22Rv1 (cell line): ENCODE data around the gene DAGLA.

Experiments used
- H3K27ac ChIP-seq: fragments of 450-650 bp; 2 replicates; pipeline ENCODE4 v1.5.1; 2017
- ZFX ChIP-seq: fragments of 450-650 bp; IDR thresholded peaks from 2 replicates; pipeline ENCODE4 v1.6.1; 2017; ENCODE audit warnings: antibody characterized with exemption, borderline replicate concordance
- TF ChIP-seq, protein P1 (sequence below): fragments of 450-650 bp; IDR thresholded peaks from 2 replicates; pipeline ENCODE4 v1.5.1; 2017; ENCODE audit warnings: mild to moderate bottlenecking

DAGLA gene

DNA sequence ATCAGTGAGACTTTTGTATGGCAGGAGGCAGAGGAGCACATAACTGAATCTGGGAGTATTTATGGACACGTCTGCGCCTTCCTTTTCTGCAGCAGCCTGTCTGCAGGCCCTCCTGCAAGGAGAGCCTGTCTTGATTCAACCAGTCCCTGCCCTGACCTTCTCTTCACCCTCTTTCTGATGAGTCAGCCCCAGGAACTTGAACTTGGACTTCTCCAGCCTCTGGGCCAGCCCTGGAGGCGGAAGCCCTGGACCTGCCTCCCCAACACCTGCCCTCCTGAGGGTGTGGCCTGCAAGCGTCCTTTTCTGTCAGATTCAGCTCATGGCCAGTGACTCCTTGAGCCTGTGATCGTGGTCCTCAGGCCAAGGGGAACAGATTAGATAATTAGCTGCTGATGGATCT is 20.0 kb downstream of the DAGLA start:
- TF ChIP-seq, protein P1, sequence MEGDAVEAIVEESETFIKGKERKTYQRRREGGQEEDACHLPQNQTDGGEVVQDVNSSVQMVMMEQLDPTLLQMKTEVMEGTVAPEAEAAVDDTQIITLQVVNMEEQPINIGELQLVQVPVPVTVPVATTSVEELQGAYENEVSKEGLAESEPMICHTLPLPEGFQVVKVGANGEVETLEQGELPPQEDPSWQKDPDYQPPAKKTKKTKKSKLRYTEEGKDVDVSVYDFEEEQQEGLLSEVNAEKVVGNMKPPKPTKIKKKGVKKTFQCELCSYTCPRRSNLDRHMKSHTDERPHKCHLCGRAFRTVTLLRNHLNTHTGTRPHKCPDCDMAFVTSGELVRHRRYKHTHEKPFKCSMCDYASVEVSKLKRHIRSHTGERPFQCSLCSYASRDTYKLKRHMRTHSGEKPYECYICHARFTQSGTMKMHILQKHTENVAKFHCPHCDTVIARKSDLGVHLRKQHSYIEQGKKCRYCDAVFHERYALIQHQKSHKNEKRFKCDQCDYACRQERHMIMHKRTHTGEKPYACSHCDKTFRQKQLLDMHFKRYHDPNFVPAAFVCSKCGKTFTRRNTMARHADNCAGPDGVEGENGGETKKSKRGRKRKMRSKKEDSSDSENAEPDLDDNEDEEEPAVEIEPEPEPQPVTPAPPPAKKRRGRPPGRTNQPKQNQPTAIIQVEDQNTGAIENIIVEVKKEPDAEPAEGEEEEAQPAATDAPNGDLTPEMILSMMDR: no peak
- no peak for TF ChIP-seq ZFX
- no peak overlapping the region for H3K27ac ChIP-seq

DNA sequence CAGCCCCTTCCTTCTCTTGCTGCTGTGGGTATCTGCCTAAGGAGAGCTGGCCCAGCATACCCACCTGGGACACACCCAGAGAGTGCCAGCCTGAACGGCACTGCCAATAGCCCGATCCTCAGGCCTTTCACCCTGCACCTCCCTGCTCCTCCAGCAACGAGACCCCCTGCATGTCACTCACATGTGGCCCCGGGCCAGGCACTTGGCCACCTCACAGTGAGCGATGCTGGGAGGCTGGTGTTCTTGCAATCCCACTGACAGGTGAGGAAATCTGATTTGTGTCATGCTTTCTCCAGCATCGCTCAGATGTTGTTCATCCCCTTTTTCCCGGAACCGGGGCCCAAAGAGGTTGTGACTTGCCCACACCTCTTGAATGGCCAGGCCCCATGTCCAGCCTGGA is 20.5 kb downstream of the DAGLA start:
- no peak overlapping the region for H3K27ac ChIP-seq
- TF ChIP-seq, protein P1: no peak
- TF ChIP-seq ZFX: no peak

DNA sequence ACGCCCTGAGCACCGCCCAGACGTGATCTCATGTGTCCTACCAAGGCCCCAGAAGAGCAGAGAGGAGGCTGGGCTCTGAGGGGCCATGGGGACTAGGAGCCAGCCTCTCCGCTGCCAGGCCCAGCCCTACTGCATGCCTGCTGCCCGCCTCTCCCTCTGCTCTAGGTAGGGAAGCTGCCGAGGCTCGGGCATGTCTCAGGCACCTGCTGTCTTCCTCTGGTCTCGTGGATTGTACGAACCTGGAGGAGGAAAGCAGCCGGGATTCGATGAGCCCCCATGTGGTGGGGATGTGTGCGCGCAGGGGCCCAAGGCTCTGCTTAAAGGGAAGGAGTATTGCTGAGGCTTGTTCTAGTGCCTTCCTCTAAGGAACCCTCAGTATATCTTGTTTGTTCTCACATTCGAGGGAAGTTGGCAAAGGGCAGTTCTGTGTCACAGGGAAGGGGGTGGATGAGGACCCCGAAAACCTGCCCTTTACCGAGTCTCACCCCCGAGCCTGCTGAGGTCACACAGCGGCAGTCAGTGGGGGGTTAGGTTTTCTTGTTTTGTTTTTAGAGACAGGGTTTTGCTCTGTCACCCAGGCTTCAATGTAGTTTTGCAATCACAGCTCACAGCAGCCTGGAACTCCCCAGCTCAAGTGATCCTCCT is 21.2 kb downstream of the DAGLA start:
- TF ChIP-seq ZFX: no peak
- TF ChIP-seq, protein P1: peak; percentile 16; the same call in 1 of the 2 replicates
- no peak overlapping the region for H3K27ac ChIP-seq

DNA sequence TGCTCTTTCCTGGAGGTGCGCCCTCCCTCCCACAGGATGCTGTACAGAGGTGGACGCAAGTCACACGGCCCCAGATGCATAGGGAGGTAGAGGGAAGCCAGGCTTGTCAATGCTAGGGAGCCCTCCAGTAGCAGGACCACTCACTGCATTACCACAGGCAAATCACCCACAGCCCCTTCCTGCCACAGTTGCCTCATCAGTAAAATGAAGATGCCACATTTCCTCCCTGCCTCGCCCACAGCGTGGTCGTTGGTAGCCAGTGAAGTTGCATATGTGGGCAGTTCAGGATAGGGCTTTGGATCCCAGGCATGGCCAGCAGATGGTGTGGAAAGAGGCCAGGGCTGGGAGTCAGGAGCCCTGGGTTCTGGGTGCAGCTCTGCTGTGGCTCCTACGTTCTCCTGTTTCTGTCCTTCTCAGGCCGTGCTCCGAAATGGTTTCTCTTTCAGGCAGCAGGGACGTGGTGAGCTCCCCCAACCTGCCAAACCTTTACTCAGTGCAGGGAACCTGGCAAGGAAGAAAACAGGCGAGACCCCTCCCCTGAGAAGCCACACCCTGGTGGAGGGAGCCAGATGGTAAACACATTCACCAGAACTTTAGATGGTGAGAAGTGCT is 22.6 kb downstream of the DAGLA start:
- H3K27ac ChIP-seq: no peak overlapping the region

DNA sequence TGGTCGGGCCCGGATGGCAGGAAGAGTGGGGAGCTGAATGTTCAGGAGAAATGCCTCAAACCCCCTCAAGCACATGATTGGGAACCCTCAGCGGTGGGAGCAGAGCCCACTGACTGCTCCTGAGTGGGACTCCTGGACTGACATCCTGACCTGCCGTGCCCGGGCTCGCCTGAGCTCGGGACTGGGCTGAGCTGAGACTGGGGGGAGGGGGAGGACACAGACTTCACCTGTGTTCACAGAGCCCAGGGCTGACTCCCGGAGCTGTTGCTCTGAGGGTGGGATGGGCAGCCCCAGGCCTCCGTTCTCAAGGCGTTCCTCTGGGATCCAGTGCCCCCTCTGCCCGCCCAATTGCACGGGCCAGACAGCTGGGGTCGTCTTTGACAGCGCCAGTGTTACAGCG is 24.6 kb downstream of the DAGLA start:
- TF ChIP-seq ZFX: no peak
- TF ChIP-seq, protein P1: no peak
- H3K27ac ChIP-seq: no peak overlapping the region

More for the DNA sequence above, 22.6 kb downstream of the DAGLA start:
- TF ChIP-seq ZFX: no peak
- TF ChIP-seq, protein P1: no peak

DNA sequence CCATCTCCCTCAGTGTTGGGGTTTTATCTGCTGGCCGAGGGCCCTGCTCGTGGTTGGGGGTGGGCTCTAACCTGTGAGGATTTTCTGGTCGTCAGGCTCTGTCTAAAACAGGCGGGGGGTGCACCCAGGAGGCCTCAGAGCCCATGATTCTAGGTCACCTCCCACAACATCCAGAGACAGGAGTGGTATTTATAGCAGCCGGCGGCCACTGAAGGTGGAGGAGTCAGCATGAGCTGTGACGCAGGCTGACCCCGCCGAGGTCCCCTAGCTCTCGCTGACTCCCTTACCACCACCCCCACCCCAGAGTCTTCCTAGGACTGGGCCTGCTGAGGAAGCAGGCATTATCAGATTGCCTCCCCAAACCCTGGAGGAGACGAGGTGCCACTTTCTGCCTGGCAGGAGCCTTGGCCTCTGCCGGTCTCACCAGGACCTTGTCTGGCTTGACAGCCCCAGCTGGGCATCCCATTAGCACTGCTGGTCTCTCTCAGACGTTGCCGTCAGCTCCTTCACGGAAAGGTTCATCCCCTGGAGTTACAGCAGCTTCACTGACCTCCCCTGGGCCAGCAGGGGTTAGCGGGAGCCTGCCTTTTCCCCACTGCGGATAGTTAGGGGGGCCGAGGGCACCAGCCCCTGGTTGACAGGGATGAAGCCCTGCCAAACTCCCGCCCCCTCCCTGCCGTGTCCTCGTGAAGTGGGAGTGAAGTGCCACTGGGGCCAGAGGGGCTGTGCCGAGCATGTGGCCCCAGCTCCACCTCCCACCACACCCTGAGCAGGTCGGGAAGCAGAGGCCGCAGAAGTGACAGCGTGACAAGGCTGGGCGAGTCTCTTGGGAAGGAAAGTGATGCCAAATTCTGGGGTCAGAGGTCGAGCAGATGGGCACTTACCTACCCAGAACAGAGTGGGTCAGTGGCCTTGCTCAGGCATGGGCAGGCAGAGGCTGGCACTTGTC is 26.5 kb downstream of the DAGLA start:
- no peak overlapping the region for H3K27ac ChIP-seq
- TF ChIP-seq ZFX: no peak

DNA sequence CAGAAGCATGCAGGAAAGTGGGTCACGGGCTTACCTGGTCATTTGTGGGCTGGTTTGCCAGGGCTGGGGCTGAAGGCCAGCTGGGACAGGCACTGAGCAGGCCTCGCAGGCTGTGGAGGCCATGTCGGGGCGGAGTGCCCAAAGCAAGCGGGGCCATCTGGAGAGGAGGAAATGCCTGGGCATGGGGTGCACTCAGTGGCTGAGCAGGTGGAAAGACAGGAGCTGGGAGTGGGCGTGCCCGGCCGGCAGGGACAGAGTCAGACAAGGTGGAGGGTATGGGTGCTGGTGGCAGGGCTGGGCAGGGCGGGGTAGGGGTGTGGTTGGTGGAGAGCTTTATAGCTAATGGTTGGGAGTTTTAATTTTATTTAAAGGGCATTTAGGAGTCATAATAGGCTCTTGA is 27.4 kb downstream of the DAGLA start:
- TF ChIP-seq, protein P1: no peak
- no peak for TF ChIP-seq ZFX
- H3K27ac ChIP-seq: no peak overlapping the region
